ENCODE results near the gene EDN2.

DNA sequence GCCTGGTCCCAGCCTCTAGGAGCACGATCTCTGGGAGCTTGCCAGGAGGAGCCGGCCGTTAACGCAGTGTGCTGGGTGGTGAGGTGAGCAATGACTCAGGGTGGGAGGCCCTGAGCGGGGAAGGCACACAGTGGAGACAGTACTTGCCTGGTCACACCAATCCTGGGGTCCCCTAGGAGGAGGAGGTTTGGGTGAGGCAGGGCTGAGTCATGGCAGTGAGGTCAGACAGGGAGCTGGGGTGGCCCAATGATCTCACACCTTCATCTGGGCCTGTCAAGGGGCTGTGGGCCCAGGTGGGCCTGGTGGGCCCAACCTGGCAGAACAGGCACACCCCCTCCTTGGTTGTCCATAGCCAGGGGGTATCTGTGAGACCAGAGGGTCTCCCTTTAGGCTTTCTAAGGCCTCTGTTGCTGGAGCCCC is 8.6 kb upstream of the EDN2 start:
- no peak for TF ChIP-seq POLR2A (IDR thresholded peaks at IDR 0.05; ENCODE audit: low read depth)
- TF ChIP-seq, protein P1, sequence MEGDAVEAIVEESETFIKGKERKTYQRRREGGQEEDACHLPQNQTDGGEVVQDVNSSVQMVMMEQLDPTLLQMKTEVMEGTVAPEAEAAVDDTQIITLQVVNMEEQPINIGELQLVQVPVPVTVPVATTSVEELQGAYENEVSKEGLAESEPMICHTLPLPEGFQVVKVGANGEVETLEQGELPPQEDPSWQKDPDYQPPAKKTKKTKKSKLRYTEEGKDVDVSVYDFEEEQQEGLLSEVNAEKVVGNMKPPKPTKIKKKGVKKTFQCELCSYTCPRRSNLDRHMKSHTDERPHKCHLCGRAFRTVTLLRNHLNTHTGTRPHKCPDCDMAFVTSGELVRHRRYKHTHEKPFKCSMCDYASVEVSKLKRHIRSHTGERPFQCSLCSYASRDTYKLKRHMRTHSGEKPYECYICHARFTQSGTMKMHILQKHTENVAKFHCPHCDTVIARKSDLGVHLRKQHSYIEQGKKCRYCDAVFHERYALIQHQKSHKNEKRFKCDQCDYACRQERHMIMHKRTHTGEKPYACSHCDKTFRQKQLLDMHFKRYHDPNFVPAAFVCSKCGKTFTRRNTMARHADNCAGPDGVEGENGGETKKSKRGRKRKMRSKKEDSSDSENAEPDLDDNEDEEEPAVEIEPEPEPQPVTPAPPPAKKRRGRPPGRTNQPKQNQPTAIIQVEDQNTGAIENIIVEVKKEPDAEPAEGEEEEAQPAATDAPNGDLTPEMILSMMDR (IDR thresholded peaks at IDR 0.05) = no peak
- no peak for TF ChIP-seq EP300 (IDR thresholded peaks at IDR 0.05)
- TF ChIP-seq POLR2AphosphoS5 (IDR thresholded peaks at IDR 0.05) = no peak
